GM12878 (cell line): ENCODE results near the gene SLC11A2. TPM values are rescaled to one million over a fixed set of nuclear protein-coding genes. Genes with fewer than 3 reads are reported as not detected.

Experiments
- ATAC-seq: fragments of 200-7000 bp; cut with Tn5 transposase; 3 replicates; pipeline ENCODE4 v1.9.1; 2020; ENCODE audit warnings: mild to moderate bottlenecking, moderate library complexity
- BruUV-seq: library from RNA; stranded (reverse); fragments of 400-500 nt; replicated peaks from 2 replicates; lab custom pipeline; 2021; lab: Mats Ljungman, UMichigan
- CTCF ChIA-PET: fragments of 300-600 bp; sonication (Branson Sonifier 250); formaldehyde crosslinking; extraction: SDS; loops from one replicate; lab custom pipeline; 2021; ENCODE audit warnings: inconsistent platforms; lab: Yijun Ruan, JAX
- POLR2A ChIA-PET: fragments of 350-600 bp; formaldehyde crosslinking; extraction: SDS; loops from one replicate; lab custom pipeline; 2021; ENCODE audit warnings: inconsistent platforms; lab: Charles Lee
- RAD21 ChIA-PET: fragments of 300-600 bp; sonication (Branson Sonifier 250); formaldehyde crosslinking; loops from one replicate; lab custom pipeline; 2023; ENCODE audit warnings: antibody characterized with exemption; ENCODE audit not compliant: unreplicated experiment; lab: Charles Lee
- SMC1A ChIA-PET: fragments of 300-600 bp; sonication (Branson Sonifier 250); formaldehyde crosslinking; loops from one replicate; lab custom pipeline; 2023; ENCODE audit not compliant: unreplicated experiment, uncharacterized antibody; lab: Charles Lee
- DNase-seq: peaks from one replicate; pipeline ENCODE4 v3.0.0-alpha.2; 2011; ENCODE audit warnings: low read depth, low spot score
- FAIRE-seq: peaks from 3 replicates; lab custom pipeline; 2011; peaks lifted over from hg19 to GRCh38; lab: Jason Lieb, UNC
- H2AFZ ChIP-seq: 2 replicates; pipeline ENCODE4 v1.6.0; 2011; ENCODE audit warnings: low read depth, low read length, control low read depth; ENCODE audit not compliant: control insufficient read depth
- H3K27ac ChIP-seq: 2 replicates; pipeline ENCODE4 v1.5.1; 2011; ENCODE audit warnings: control low read depth; ENCODE audit not compliant: control insufficient read depth, insufficient read depth
- H3K27me3 ChIP-seq, 2 experiments: replicated peaks in 1 of 2; 2 replicates each; pipeline versions ENCODE4 v1.6.0 to v1.6.1; 2011; ENCODE audit warnings: low read length in 1 of 2; ENCODE audit not compliant: control insufficient read depth in 2 of 2, insufficient read depth in 2 of 2
- H3K36me3 ChIP-seq, 2 experiments: 2 replicates each; pipeline ENCODE4 v1.5.1; 2011; ENCODE audit warnings: low read length in 1 of 2; ENCODE audit not compliant: control insufficient read depth in 2 of 2, insufficient read depth in 2 of 2
- H3K4me1 ChIP-seq: 2 replicates; pipeline ENCODE4 v1.6.1; 2011; ENCODE audit warnings: mild to moderate bottlenecking, low read length, moderate library complexity, mixed read lengths; ENCODE audit not compliant: control insufficient read depth, insufficient read depth
- H3K4me2 ChIP-seq: 2 replicates; pipeline ENCODE4 v1.6.0; 2011; ENCODE audit warnings: control low read depth; ENCODE audit not compliant: control insufficient read depth, insufficient read depth
- H3K4me3 ChIP-seq: fragments of 200-600 bp; sonication (generic); 2 replicates; pipeline ENCODE4 v1.5.1; 2016
- H3K79me2 ChIP-seq: 2 replicates; pipeline ENCODE4 v1.6.0; 2011; ENCODE audit warnings: low read length; ENCODE audit not compliant: control insufficient read depth, insufficient read depth
- H3K9ac ChIP-seq: 2 replicates; pipeline ENCODE4 v1.8.0; 2011; ENCODE audit warnings: low read length, control low read depth, mixed read lengths; ENCODE audit not compliant: control insufficient read depth, insufficient read depth
- H3K9me3 ChIP-seq: replicated peaks from 3 replicates; pipeline ENCODE4 v1.5.1; 2011; ENCODE audit warnings: mild to moderate bottlenecking, low read length; ENCODE audit not compliant: control insufficient read depth, insufficient read depth
- H4K20me1 ChIP-seq: 2 replicates; pipeline ENCODE4 v1.6.0; 2011; ENCODE audit not compliant: control insufficient read depth, insufficient read depth
- BCL11A ChIP-seq: IDR thresholded peaks from 2 replicates; pipeline ENCODE4 v1.6.1; 2011; ENCODE audit warnings: low read depth, low read length
- CBFB ChIP-seq: IDR thresholded peaks from 2 replicates; pipeline ENCODE4 v1.6.1; 2016; ENCODE audit warnings: antibody characterized with exemption, low read depth
- CHD2 ChIP-seq: IDR thresholded peaks from 2 replicates; pipeline ENCODE4 v1.6.1; 2011; ENCODE audit warnings: low read depth, low read length, improper control_type of control experiment, borderline replicate concordance
- IKZF1 ChIP-seq: fragments of 450-650 bp; conservative IDR thresholded peaks from 2 replicates; pipeline ENCODE4 v1.6.1; 2017; ENCODE audit warnings: antibody characterized with exemption, mild to moderate bottlenecking
- POU2F2 ChIP-seq: IDR thresholded peaks from 3 replicates; pipeline ENCODE4 v1.6.1; 2011; ENCODE audit warnings: low read depth, mild to moderate bottlenecking, low read length, borderline replicate concordance
- STAT1 ChIP-seq: fragments of 450-650 bp; conservative IDR thresholded peaks from 2 replicates; pipeline ENCODE4 v1.6.1; 2014; ENCODE audit warnings: antibody characterized with exemption, mild to moderate bottlenecking
- TCF3 ChIP-seq: IDR thresholded peaks from 2 replicates; pipeline ENCODE4 v1.6.1; 2012; ENCODE audit warnings: low read depth, mild to moderate bottlenecking, low read length, borderline replicate concordance; ENCODE audit not compliant: insufficient read depth
- WGBS: methylation state at CpG from one replicate; pipeline ENCODE4 v1.1.6; 2016; ENCODE audit warnings: low lambda C conversion rate; ENCODE audit not compliant: insufficient replicate concordance, insufficient coverage; ENCODE audit errors: missing lambda C conversion rate; 5-methylcytosine and 5-hydroxymethylcytosine counted together
- in situ Hi-C: fragments of 300-500 bp; cut with MboI; formaldehyde crosslinking; loops from 9 replicates; pipeline ENCODE4 v1.14.3; 2018; ENCODE audit warnings: mixed read lengths
- intact Hi-C: fragments of 100-400 bp; cut with micrococcal nuclease; formaldehyde crosslinking; loops from one replicate; pipeline ENCODE4 v1.14.2; 2022; ENCODE audit not compliant: unreplicated experiment
- polyA plus RNA-seq, 11 experiments: library from polyadenylated mRNA; depleted of rRNA in 4 of 11; unstranded in 6 of 11; stranded (reverse) in 5 of 11; fragments of >200 nt; fragmentation: Nextera tagmentation in 4 of 11; fragmentation: Illumina TruSeq in 1 of 11; extraction: Ambion mirVana in 4 of 11; extraction: Trizol in 1 of 11; gene quantifications; 1 replicate in 1 of 11; 2 replicates in 10 of 11; pipeline versions ENCODE4 v1.2.1 to v1.2.3, GENCODE V29; 2011 to 2016; ENCODE audit warnings: inconsistent platforms in 2 of 11, missing spikeins in 2 of 11, low read depth in 1 of 11
- total RNA-seq, 4 experiments: library from RNA; depleted of rRNA in 3 of 4; stranded (reverse); fragments of >200 nt in 3 of 4; fragmentation: Illumina TruSeq in 1 of 4; extraction: Trizol in 1 of 4; gene quantifications; 2 replicates each; pipeline versions ENCODE4 v1.2.1 to v1.2.3, GENCODE V29; 2013 to 2021
- TF ChIP-seq, protein P1 (sequence below): fragments of 150-350 bp; IDR thresholded peaks from 2 replicates; pipeline ENCODE4 v1.6.1; 2014; ENCODE audit warnings: mild to moderate bottlenecking, low read depth, low read length
- TF ChIP-seq, protein P2 (sequence below): IDR thresholded peaks from 2 replicates; pipeline ENCODE4 v1.6.1; 2012; ENCODE audit warnings: low read length, inconsistent platforms
- TF ChIP-seq, protein P3 (sequence below): fragments of 450-650 bp; IDR thresholded peaks from 2 replicates; pipeline ENCODE4 v1.6.1; 2017; ENCODE audit warnings: mild to moderate bottlenecking, moderate library complexity

The SLC11A2 gene
- total and polyA plus RNA-seq, 10 of the 15 experiments (the other 5 are each of a cell fraction or from before 2014, with no cell fraction given), result 6.2 to 29.4 (median 15.6) TPM

DNA sequence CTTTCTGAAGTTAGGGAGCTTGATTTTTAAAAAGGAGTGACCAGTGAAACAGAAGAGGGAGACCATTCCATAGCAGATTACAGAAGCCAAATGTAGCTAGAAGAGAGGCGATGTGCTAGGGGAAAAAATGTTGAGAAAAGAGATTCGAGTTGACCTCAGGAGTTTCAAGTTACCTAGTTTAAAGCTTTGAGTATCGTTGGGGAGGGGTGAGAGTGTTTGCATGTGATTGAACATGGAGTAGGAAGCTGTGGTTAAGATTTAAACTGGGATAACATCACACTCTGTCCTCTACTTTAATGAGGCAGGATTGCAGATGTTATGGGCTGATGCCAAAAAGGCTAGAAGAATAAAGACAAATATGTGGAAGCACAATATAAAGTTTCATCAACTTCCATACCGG lies 25.6 kb upstream of the SLC11A2 start:
- no peak for ATAC-seq
- in situ Hi-C loops (no loop called here), intact Hi-C loops (no loop called here)
- no peaks in the 10 kb centered on the region for H3K9me3 ChIP-seq
- RAD21 ChIA-PET, result interaction anchor here (1.4 kb wide), 1 partner anchor 289 kb away, joined by 5 read pairs; no protein-coding TSS in a partner anchor
- peaks cover 25% of the 10 kb centered on the region for H3K79me2 ChIP-seq
- POLR2A ChIA-PET, result interaction anchor here (1.5 kb wide), 1 partner anchor 13 kb away, joined by 4 read pairs; no protein-coding TSS in a partner anchor
- peaks cover 4 to 10% of the 10 kb centered on the region in 2 experiments for H3K36me3 ChIP-seq
- no peak overlapping the region for H3K27ac ChIP-seq
- H3K4me2 ChIP-seq, result no peak overlapping the region
- no peaks in the 10 kb centered on the region for H3K27me3 ChIP-seq
- H3K4me3 ChIP-seq, result no peak overlapping the region
- BruUV-seq, result no TSS peak
- no peaks in the 10 kb centered on the region for H4K20me1 ChIP-seq
- no peak overlapping the region for H2AFZ ChIP-seq
- CTCF ChIA-PET, result interaction anchor here (1.0 to 1.3 kb wide), 5 partner anchors 12 to 290 kb away, joined by 3 read pairs; partner anchors contain the start of gene SLC11A2
- no peak for FAIRE-seq
- TF ChIP-seq IKZF1 (no peak), CBFB (no peak), CHD2 (no peak), POU2F2 (no peak), TCF3 (no peak), BCL11A (no peak), STAT1 (no peak)
- TF ChIP-seq, protein P1, sequence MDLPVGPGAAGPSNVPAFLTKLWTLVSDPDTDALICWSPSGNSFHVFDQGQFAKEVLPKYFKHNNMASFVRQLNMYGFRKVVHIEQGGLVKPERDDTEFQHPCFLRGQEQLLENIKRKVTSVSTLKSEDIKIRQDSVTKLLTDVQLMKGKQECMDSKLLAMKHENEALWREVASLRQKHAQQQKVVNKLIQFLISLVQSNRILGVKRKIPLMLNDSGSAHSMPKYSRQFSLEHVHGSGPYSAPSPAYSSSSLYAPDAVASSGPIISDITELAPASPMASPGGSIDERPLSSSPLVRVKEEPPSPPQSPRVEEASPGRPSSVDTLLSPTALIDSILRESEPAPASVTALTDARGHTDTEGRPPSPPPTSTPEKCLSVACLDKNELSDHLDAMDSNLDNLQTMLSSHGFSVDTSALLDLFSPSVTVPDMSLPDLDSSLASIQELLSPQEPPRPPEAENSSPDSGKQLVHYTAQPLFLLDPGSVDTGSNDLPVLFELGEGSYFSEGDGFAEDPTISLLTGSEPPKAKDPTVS, result no peak
- TF ChIP-seq, protein P2, sequence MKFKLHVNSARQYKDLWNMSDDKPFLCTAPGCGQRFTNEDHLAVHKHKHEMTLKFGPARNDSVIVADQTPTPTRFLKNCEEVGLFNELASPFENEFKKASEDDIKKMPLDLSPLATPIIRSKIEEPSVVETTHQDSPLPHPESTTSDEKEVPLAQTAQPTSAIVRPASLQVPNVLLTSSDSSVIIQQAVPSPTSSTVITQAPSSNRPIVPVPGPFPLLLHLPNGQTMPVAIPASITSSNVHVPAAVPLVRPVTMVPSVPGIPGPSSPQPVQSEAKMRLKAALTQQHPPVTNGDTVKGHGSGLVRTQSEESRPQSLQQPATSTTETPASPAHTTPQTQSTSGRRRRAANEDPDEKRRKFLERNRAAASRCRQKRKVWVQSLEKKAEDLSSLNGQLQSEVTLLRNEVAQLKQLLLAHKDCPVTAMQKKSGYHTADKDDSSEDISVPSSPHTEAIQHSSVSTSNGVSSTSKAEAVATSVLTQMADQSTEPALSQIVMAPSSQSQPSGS, result no peak
- TF ChIP-seq, protein P3, sequence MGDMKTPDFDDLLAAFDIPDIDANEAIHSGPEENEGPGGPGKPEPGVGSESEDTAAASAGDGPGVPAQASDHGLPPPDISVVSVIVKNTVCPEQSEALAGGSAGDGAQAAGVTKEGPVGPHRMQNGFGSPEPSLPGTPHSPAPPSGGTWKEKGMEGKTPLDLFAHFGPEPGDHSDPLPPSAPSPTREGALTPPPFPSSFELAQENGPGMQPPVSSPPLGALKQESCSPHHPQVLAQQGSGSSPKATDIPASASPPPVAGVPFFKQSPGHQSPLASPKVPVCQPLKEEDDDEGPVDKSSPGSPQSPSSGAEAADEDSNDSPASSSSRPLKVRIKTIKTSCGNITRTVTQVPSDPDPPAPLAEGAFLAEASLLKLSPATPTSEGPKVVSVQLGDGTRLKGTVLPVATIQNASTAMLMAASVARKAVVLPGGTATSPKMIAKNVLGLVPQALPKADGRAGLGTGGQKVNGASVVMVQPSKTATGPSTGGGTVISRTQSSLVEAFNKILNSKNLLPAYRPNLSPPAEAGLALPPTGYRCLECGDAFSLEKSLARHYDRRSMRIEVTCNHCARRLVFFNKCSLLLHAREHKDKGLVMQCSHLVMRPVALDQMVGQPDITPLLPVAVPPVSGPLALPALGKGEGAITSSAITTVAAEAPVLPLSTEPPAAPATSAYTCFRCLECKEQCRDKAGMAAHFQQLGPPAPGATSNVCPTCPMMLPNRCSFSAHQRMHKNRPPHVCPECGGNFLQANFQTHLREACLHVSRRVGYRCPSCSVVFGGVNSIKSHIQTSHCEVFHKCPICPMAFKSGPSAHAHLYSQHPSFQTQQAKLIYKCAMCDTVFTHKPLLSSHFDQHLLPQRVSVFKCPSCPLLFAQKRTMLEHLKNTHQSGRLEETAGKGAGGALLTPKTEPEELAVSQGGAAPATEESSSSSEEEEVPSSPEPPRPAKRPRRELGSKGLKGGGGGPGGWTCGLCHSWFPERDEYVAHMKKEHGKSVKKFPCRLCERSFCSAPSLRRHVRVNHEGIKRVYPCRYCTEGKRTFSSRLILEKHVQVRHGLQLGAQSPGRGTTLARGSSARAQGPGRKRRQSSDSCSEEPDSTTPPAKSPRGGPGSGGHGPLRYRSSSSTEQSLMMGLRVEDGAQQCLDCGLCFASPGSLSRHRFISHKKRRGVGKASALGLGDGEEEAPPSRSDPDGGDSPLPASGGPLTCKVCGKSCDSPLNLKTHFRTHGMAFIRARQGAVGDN, result no peak
- peaks cover 6% of the 10 kb centered on the region for H3K4me1 ChIP-seq
- no peak for DNase-seq
- H3K9ac ChIP-seq, result no peak overlapping the region
- WGBS, result 47% methylated on average over 4 of the region's 4 CpGs
- SMC1A ChIA-PET, result interaction anchor here (0.6 to 1.2 kb wide), 3 partner anchors 10 to 159 kb away, joined by 3 read pairs; no protein-coding TSS in a partner anchor
